HG02763 (cell line): ENCODE results near the gene AQP3.
"Not testable (repeated sequence)": the region's sequence is repeated elsewhere in the genome, so short reads cannot be mapped to it uniquely, and the experiment has no call there.

Experiments used
- ATAC-seq: cut with Tn5 transposase; IDR thresholded peaks from one replicate; pipeline ENCODE4 v1.9.1; 2021; ENCODE audit warnings: mild to moderate bottlenecking, moderate library complexity; ENCODE audit not compliant: unreplicated experiment

Gene AQP3

DNA sequence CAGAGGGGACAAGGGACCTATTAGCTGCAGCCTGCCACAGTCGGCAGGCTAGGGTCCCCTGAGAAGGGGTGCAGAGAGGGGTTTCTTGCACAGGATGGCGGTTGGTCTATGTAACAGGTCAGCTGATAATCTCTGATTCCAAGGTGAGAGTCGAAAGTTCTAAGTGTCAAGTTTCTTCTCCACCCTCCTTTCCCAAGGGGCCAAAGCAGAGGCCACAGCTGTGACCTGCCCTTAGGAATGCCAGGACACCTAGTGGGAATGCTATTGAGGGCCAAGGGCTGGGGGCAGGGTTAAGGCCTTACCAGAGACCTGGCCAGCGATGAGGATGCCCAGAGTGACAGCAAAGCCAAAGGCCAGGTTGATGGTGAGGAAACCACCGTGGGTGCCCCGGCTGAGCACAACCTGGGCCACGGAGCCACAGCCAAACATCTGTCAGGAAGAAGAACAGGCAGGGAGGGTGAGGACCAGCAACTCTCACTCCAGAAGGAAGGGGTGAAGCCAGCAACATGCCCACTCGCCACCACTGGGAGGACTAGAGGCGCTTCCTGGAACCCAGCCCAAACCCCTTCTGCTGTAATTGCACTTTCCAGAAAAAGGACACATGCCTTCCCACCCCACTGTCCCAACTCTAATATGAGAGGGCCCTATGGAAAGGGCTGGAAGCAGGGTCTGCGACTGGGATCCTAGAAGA is 3.8 kb downstream of the AQP3 start:
- no peak for ATAC-seq

DNA sequence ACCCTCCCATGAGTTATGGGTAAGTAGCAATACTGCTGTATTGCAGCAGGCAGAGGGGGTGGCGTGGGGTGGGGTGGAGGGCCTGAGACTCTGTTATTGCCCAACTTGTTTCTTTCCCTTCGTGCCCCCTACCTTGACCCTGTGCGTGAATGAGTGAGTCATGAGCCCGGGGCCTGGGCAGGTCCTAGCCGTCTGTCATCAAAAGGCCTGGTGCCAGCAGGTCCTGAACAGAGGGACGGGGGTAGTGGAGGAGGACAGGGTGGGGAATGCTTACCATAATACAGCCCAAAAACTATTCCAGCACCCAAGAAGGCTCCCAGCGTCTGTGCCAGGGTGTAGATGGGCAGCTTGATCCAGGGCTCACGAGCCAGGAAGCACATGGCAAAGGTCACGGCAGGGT is 4.3 kb downstream of the AQP3 start:
- no peak for ATAC-seq

DNA sequence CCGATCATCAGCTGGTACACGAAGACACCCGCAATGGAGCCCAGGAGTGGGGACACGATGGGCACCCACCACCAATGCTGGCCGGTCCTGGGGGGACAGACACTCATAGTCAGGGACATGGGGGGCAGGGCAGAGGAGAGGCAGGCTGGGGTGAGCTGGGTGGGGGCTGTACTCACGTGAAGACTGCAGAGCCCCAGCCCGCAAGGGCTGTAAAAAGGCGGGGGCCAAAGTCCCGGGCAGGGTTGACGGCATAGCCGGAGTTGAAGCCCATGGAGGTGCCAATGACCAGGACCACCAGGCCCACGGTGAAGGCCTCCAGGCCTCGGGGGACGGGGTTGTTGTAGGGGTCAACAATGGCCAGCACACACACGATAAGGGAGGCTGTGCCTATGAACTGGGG is 5.3 kb downstream of the AQP3 start:
- ATAC-seq = no peak

DNA sequence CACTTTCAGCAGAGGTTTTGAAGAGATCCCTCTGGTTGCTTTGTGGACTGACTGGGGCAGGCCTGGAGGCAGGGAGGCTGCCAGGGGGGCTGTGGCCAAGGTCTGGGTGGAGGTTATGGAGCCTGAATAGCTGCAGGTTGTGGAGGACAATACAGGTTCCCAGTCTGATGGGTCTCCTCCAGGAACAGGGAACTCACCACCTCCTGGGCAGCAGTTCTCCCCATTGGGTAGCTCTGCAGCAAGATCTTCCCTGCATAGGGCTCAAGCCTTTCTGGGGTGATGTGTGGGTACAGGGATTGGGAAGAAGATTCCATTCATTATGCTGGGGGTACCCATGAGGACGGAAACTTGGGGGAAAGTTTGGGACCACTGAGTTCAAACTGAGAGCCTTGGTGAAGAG is 6.8 kb downstream of the AQP3 start:
- ATAC-seq = no peak

DNA sequence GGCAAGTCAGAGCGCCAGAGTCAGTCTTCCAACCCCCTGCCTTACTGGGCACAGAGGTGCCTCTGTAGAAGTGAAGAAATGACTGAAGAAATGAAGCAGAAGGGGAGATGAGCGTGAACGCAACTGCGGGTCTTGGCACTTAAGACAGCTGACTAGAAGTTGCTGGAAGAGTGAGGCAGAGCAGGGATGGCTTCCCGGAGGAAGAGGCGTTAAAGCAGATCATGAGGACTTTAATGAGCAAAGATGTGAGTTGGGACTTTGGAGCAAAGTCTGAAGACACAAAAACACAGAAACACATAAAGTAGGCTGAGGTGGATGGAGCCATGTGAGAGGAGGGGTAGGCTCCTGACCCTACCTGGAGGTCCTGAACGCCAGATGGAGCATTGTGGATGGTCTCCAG is 7.2 kb downstream of the AQP3 start:
- ATAC-seq = no peak

DNA sequence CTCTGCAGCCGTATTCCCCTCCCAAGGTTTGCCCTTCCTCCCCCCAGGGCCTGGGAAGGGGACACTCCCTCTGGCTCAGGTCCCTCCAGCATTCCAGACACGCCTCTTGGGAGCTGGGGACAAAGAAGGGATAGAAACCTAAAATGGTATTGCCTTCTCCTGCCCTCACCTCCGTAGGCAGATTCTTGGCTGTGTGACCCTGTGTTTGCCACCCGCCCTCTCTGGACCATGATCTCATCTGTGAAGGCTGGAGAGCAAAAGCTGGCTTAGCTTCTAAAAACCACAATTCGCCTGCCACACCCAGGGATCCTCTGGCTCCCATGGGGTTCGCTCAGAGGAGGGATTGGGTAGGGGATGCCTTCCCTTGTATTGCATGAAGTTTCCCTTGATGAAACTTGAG is 7.7 kb downstream of the AQP3 start:
- ATAC-seq = no peak

DNA sequence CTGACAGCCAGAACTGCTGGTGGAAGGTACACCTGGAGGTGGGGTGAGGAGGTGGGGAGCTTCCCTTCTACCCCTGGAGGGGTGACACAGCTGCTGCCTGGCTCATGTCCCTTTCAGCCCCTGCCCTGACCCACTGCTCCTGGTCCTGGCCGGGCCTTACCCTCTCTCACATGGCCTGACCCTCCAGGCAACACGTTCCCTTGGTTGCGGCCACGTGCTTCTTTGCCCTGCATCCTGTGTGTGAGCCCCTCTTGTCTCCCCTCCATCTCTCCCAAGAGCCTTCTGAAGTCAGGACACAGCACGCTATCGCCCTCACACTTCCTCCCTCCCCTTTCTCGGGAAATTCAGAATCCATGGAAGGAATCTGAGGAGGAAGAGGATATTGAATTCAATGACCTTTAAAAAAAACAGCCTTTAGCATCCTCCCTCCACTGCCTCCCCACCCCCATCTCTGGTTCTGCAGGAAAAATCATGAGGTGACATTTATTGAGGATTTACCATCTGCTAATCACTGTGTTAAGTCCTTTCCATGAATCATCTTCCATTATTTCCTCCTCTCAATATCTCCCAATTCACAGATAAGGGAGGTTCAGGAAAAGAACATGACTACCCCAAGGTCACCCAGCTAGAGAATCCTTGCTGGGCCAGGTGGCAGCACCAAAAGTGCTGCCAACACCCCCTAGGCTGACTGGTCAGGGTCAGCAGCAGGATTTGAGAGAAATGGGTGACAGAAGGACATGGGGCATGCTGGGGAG is 8.3 kb downstream of the AQP3 start:
- ATAC-seq = no peak

DNA sequence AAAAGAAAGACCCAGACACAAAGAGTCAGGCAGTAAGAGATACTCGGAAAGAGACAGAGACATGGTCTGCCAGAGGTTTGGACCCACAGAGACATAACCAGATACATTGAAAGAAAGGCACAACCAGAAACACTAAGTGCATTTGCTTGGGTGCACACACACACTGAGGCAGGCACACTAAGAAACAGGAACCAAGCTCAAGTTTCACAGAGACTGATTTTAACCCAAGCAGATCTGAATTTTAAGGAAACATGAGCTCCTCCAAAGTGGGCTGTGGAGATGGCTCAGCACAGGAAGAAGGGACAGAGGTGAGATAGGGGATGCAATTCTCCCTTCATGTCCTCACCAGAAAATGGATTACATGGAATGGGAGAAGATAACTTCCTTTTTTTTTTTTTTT is 9.5 kb downstream of the AQP3 start:
- ATAC-seq = no peak

DNA sequence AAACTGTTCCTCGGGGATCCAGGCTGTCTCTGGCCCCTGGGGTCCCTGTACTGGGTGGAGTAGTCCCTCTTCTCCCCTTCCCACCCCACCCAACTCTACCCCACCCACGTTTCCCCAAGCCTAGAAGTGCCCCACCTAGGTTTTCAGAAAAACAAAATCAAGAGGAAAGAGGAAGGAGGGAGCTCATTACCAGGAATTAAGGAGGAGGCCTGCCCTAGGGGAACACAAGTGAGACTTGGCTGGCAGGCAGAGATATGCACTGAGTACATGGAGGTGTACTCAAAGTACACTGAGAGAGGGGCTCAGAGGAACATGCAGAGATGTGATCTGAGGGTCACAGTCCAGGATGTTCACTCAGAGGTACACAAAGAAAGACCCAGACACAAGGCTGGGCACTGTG is 10.2 kb downstream of the AQP3 start:
- no peak for ATAC-seq

DNA sequence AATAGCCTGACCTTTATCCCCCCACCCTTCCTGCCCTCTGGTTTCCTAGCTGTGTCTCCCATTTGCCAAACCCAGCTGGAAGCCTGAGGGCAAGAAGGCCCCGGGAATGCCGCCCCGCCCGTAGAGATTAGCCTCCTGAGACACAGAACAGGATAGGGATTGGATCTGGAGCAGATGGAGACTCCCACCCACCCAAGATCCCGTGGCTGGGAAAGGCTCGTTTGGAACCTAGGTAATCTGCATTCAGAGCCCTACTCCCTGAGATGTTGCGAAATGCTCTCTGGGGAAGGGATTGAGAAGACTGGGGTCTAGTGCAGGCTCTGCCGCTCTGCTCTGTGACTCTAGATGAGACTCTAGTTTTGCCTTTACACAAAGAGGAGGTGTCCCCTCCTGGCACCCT is 10.9 kb downstream of the AQP3 start:
- ATAC-seq = no peak

DNA sequence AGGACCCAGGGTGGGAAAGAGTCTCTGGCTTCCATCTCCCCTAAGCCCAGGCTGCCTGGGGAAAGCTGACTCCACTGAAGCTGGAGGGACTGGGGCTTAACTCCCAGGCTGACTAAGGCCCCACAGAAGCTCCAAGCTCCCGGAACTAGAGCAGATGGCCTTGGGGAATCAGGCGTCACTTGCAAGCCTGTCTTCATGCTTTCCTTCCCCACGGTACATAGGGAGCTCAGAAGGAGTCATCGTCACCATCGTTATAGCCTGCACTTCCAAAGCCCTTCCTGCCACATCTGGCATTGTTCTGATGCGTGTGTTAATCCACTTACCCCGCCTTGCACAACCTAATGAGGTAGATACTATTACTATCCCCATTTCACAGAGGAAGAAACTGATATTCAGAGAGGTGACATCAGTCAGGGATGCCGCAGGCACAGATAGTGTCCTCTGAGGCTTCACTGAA is 11.5 kb downstream of the AQP3 start:
- no peak for ATAC-seq

DNA sequence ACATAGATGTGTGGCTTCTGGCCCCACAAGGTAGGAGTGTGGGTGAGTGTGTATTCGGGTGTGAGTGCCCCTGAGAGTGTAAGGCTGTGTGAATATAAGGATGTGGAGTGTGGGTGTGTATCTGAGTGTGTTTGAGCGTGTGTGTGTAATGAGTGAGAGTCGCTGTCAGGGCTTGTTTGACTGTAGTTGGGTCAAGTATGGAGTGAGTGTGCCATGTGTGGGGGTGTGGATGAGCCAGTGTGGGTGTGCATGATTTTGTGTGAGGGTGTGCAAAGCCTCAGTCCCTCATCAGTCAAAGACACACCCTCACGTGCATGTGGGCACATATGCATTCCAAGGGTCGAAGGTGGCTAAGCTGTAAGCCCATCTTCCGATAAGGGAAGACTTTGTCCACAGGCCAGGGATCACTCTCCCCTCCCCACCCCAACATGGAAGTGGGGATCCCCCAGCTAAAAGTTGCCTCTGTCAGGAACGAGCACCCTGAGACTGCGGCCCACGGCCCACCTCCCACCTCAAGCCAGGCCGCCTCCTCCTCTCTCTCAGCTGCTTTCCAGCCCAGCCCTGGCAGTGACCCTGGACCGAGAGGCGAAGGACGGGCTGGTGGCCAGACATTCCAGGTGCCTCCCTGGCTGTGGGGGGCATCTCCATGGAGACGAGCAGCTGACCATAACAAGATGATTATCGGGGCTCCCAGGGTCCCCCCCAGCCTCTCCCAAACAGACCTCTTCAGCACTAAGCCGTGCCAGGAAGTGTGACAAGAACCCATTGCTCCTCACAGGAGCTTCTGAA is 12.9 kb downstream of the AQP3 start:
- ATAC-seq = no peak

DNA sequence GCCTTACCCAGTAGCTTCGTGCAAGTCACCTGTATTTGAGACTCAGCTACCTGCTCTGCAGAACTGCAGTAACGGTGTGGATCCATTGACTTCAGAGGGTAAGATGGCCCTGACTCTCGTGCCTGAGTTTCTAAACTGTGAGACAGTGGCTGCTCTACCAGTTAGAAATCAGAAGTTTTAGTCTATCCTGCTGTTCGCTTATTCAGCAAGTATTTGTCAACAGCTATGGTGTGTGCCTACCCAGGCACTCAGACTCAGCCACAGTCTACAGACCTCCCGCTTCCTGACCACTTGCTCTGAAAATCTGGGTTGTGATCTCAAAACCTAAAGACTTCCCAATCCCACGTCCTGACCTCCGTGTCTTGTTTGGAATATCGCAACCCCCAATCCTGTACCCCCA is 13.5 kb downstream of the AQP3 start:
- ATAC-seq = no peak

DNA sequence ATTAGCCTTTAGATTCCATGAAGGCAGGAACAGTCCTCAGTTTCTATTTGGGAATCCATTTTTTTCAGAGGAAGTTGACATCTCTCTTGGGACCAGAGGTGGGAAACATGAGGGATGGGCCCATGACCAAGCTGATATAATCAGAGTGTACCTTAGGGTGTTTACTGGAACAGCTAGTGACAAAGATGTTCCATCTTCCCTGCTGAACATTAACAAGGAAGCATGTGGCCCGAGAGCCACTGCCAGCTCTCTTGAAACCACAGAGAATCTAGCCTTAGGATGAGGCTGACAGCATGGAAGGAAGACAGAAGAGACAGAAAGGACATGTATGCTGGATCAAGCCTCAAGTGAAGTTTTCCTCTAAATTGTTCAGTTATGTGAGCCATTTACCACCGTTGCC is 16.0 kb downstream of the AQP3 start:
- no peak for ATAC-seq

DNA sequence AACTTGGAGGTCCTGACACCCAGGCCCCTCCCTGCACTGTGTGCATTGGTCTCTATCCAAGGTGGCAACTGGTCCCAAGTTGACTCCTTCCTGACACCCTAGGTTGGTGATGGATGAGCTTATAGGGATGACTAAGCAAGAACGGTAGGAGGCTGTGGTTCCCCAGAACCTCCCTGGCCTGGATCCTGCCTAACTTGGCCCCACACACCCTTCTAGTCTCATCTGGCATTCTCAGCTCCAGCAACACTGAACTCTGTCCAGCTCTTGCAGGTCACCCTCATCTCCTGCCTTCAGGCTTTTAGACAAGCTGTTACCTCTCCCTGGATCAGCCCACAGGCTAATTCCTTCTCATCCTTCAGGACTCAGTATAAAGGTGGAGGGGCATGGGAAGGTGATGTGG is 16.5 kb downstream of the AQP3 start:
- no peak for ATAC-seq

DNA sequence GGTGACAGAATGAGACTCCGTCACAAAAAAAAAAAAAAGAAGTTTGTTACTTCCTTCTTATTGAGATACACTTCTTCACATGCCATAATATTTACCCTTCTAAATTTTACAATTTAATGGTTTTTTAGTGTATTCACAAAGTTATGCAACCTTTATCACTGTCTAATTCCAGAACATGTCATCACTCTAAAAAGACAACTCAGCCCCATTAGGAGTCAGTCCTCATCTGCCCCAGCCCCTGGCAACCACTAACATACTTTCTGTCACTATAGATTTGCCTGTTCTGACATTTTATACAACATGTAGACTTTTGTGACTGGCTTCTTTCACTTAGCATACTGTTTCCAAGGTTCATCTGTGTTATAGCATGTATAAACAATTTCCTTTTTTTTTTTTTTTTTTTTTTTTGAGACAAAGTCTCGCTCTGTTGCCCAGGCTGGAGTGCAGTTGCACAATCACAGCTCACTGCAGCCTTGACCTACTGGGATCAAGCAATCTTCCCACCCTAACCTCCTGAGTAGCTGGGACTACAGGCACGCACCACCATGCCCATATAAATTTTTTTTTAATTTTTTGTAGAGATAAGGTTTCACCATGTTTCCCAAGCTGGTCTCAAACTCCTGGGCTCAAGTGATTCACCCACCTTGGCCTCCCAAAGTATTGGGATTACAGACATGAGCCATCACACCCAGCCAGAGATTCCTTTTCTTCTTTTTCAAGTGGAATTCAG is 18.0 kb downstream of the AQP3 start:
- ATAC-seq = no peak

DNA sequence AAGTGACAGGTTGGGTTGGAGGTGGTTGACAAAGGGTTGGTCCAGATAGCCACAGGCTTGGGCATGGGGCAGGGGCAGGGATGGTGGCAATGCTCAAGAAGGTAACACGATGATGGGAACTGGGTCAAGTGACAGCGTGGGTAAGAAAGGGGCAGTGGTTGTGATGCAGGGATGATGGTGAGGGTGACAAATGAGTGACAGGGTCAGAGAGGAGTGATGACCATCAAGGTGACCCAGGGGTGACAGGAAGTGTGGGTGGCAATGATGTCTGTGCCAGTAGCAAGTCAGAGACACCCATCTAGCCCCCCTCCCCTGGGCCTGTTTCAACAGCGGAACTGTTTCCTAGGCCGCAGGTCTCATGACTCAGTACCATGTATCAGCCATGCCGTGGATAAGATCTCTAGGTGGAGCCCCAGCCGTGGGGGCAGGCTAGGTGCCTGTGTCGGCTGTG is 20.5 kb downstream of the AQP3 start:
- ATAC-seq = no peak

DNA sequence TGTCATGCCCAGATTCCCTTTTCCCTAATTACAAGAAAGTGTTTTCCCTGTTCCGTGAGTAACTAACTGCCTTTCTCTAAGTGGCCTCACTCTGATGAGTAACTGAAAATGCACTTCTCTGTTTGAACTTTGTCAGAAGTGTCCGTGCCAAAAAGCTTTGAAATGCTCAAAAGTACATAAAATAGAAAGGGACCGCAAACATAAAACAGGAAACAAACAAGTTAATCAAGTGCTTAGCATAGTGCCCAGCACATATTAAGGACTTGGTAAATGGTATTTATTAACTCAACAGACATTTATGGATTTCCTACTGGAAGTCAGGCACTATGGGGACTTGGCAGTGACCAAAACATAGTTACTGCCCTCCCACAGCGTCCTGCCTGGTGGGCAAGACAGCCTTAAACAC is 22.3 kb downstream of the AQP3 start:
- ATAC-seq = no peak

DNA sequence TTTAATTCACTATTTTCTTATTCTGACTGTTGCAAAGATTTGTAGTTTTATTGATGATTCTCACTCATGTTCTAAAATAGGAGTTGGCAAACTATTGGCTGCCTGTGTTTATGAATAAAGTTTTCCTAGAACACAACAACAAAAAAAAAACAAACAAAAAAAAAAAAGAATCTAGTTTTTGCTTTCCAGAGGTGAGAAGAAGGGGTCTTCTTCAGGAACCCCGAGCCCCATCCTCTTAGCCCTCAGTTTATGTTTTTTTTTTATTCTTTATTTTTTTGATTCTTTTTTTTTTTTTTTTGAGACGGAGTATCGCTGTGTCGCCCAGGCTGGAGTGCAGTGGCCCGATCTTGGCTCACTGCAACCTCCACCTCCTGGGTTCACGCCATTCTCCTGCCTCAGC is 22.9 kb downstream of the AQP3 start:
- ATAC-seq = not testable (repeated sequence)

DNA sequence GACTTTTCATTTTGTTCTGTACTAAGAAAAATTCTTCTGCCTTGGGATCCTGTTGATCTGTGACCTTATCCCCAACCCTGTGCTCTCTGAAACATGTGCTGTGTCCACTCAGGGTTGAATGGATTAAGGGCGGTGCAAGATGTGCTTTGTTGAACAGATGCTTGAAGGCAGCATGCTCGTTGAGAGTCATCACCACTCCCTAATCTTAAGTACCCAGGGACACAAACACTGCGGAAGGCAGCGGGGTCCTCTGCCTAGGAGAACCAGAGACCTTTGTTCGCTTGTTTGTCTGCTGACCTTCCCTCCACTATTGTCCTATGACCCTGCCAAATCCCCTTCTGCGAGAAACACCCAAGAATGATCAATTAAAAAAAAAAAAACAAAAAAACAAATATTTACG is 23.4 kb downstream of the AQP3 start:
- ATAC-seq = not testable (repeated sequence)

DNA sequence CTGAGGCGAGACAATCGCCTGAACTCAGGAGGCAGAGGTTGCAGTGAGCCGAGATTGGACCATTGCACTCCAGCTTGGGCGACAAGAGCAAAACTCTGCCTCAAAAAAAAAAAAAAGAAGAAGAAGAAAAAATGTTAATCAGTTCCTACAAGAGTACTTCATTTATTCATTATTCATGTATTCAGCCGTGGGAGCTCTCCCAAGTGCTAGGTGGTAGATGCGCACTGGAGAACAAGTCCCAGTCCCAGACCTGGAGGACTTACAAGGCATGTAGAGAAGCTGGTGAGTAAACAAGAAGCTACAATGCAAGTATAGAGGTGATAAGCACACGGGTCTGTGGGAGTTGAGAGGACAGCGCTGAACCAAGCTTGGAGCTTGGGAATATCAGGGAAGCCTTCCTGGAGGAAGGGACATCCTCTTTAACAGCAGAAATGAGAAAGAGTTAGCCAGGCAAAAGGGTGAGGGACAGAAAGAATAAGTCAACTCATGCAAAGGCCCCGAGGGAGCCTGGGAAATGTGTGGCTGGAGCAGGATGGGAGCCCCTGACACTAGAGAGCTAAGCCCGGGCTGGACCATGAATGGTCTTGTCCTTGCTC is 27.6 kb downstream of the AQP3 start:
- no peak for ATAC-seq
